ENCODE results near the gene LCORL. TPM values are rescaled to one million over a fixed set of nuclear protein-coding genes. Genes with fewer than 3 reads are reported as not detected.

The LCORL gene
- total RNA-seq, 1 donor from 2014 or later = 21.3 TPM

DNA sequence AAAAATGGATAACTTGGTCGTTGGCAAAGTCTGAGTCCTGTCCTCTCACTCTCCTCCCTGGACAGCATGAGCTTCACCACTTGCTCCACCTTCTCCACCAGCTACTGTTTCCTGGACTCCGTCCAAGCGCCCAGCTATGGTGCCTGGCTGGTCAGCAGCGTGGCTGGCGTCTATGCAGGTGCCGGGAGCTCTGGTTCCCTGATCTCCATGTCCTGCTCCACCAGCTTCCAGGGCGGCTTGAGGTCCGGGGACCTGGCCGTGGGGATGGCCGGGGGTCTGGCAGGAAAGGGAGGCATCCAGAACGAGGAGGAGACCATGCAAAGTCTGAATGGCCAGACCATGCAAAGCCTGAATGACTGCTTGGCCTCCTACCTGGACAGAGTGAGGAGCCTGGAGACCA lies 109.9 kb downstream of the LCORL start:
- peaks cover 11% of the 10 kb centered on the region for H3K9me3 Mint-ChIP-seq
- TF ChIP-seq, protein P1, sequence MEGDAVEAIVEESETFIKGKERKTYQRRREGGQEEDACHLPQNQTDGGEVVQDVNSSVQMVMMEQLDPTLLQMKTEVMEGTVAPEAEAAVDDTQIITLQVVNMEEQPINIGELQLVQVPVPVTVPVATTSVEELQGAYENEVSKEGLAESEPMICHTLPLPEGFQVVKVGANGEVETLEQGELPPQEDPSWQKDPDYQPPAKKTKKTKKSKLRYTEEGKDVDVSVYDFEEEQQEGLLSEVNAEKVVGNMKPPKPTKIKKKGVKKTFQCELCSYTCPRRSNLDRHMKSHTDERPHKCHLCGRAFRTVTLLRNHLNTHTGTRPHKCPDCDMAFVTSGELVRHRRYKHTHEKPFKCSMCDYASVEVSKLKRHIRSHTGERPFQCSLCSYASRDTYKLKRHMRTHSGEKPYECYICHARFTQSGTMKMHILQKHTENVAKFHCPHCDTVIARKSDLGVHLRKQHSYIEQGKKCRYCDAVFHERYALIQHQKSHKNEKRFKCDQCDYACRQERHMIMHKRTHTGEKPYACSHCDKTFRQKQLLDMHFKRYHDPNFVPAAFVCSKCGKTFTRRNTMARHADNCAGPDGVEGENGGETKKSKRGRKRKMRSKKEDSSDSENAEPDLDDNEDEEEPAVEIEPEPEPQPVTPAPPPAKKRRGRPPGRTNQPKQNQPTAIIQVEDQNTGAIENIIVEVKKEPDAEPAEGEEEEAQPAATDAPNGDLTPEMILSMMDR (IDR thresholded peaks at IDR 0.05; ENCODE audit: unreplicated experiment) = no peak
- peaks cover 31% of the 10 kb centered on the region for H3K36me3 Mint-ChIP-seq
- H3K4me1 Mint-ChIP-seq = no peaks in the 10 kb centered on the region
- H3K27me3 Mint-ChIP-seq (ENCODE audit: low read depth) = no peaks in the 10 kb centered on the region
- DNase-seq (ENCODE audit: low spot score in 2 of 2, unreplicated experiment in 2 of 2) = no peak
- no peak overlapping the region for H3K27ac Mint-ChIP-seq
- no peak overlapping the region for H3K4me3 Mint-ChIP-seq

DNA sequence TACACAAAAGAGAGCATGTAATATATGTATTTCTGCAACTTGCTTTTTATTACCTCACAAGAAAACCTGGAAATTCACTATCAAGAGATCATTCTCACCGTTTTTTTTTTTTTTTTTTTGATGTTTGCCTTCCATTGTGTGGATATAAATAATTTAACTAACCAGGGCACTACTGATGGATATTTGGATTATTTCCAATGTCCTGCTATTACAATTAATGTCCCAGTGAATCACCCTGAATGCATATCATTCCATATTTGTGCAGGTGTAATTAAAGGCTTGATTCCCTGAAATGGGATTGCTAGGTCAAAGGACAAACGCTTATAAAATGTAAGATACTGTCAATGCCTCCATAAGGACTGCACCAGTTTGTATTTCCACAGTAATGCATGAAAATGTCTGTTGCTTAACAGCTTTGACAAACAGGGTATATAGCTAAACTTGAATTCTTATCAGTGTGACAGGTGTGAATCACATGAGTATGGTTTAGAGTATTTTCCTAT lies 123.0 kb downstream of the LCORL start:
- H3K36me3 Mint-ChIP-seq = peaks cover 13% of the 10 kb centered on the region
- no peak for DNase-seq (ENCODE audit: low spot score in 2 of 2, unreplicated experiment in 2 of 2)
- peaks cover 4% of the 10 kb centered on the region for H3K4me1 Mint-ChIP-seq
- no peaks in the 10 kb centered on the region for H3K27me3 Mint-ChIP-seq (ENCODE audit: low read depth)
- TF ChIP-seq, protein P1 (IDR thresholded peaks at IDR 0.05; ENCODE audit: unreplicated experiment) = no peak
- H3K4me3 Mint-ChIP-seq = no peak overlapping the region
- H3K9me3 Mint-ChIP-seq = peaks cover 9% of the 10 kb centered on the region
- H3K27ac Mint-ChIP-seq = no peak overlapping the region

DNA sequence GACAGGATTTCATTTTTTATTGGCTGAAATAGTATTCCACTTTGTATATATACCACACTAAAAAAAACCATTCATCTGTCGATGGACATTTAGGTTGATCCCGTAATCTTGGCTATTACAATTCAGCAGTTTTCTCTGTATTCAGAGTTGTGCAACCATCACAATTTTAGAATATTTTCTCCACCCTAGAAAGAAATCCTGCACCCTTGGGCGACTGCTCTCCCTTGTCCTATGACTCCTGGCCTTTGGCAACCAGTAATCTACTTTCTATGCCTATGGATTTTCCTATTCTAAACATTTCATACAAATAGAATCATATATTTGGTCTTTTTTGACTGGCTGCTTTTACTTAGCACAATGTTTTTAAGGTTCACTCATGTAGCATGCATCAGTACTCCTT lies 126.1 kb downstream of the LCORL start:
- peaks cover 9% of the 10 kb centered on the region for H3K9me3 Mint-ChIP-seq
- peaks cover 4% of the 10 kb centered on the region for H3K4me1 Mint-ChIP-seq
- H3K27me3 Mint-ChIP-seq (ENCODE audit: low read depth) = no peaks in the 10 kb centered on the region
- DNase-seq (ENCODE audit: low spot score in 2 of 2, unreplicated experiment in 2 of 2) = no peak
- H3K4me3 Mint-ChIP-seq = no peak overlapping the region
- no peak overlapping the region for H3K27ac Mint-ChIP-seq
- H3K36me3 Mint-ChIP-seq = peaks cover 10% of the 10 kb centered on the region
- TF ChIP-seq, protein P1 (IDR thresholded peaks at IDR 0.05; ENCODE audit: unreplicated experiment) = no peak

DNA sequence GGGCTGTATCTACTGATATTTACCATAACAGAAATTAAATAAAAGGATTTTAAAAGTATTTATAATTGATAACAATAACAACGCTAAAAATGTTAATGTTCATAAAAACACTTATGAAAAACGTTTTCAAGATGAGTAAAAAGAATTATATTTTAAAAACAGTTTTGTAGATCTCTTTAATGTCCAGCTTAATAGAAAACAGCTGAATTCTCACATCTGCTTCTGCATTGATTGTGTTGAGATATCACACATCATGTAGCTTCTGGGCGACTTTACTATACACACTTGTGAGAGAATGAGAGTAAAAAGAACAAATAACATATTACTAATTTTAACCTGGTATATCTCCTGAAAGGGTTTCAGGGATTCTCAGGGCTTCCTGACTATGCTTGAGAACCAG lies 127.1 kb downstream of the LCORL start:
- TF ChIP-seq, protein P1 (IDR thresholded peaks at IDR 0.05; ENCODE audit: unreplicated experiment) = no peak
- H3K4me3 Mint-ChIP-seq = no peak overlapping the region
- DNase-seq (ENCODE audit: low spot score in 2 of 2, unreplicated experiment in 2 of 2) = no peak
- H3K36me3 Mint-ChIP-seq = peaks cover 10% of the 10 kb centered on the region
- H3K27me3 Mint-ChIP-seq (ENCODE audit: low read depth) = no peaks in the 10 kb centered on the region
- no peak overlapping the region for H3K27ac Mint-ChIP-seq
- H3K4me1 Mint-ChIP-seq = peaks cover 4% of the 10 kb centered on the region
- H3K9me3 Mint-ChIP-seq = peaks cover 9% of the 10 kb centered on the region

DNA sequence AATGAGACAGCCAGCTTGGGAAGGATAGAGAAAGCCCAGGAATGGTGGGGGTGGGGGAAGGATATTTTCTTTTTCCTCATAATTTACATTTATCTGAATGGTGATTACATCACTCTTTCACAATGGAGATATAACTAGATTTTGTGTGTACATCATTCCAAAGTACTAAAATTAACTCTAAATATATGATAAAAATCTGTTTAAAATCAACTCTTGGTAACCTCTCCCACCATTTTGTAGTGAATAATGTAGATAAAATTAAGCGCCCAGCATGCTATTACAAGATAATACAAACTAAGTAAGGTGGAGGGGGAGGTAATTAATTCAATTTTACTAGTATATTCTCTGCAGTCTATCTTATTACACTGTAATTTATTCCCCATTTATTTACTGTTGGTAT lies 131.9 kb downstream of the LCORL start:
- no peaks in the 10 kb centered on the region for H3K36me3 Mint-ChIP-seq
- H3K27me3 Mint-ChIP-seq (ENCODE audit: low read depth) = no peaks in the 10 kb centered on the region
- TF ChIP-seq, protein P1 (IDR thresholded peaks at IDR 0.05; ENCODE audit: unreplicated experiment) = no peak
- H3K9me3 Mint-ChIP-seq = no peaks in the 10 kb centered on the region
- H3K4me1 Mint-ChIP-seq = no peaks in the 10 kb centered on the region
- no peak overlapping the region for H3K4me3 Mint-ChIP-seq
- no peak overlapping the region for H3K27ac Mint-ChIP-seq
- no peak for DNase-seq (ENCODE audit: low spot score in 2 of 2, unreplicated experiment in 2 of 2)

DNA sequence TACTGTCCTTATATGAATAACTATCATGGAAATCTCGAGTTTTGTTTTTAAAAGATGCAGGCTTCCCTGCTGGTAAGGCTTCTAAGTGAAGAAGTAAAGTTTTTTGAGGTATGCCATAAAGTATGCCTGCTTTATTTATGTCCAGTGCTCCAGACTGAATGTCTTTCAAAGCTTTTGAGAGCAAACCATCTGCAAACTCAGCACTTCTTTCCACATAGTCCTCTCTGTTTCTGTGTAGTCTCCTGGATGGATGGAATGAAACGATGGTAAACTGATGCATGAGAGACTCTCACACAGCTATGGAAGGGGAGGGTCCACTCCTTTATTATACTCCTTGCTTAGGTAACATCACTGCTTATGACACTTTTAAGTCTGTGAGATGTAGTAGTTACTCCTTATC lies 137.0 kb downstream of the LCORL start:
- TF ChIP-seq, protein P1 (IDR thresholded peaks at IDR 0.05; ENCODE audit: unreplicated experiment) = no peak
- no peaks in the 10 kb centered on the region for H3K27me3 Mint-ChIP-seq (ENCODE audit: low read depth)
- no peak overlapping the region for H3K27ac Mint-ChIP-seq
- no peaks in the 10 kb centered on the region for H3K4me1 Mint-ChIP-seq
- no peaks in the 10 kb centered on the region for H3K9me3 Mint-ChIP-seq
- H3K36me3 Mint-ChIP-seq = peaks cover 7% of the 10 kb centered on the region
- DNase-seq (ENCODE audit: low spot score in 2 of 2, unreplicated experiment in 2 of 2) = no peak
- H3K4me3 Mint-ChIP-seq = no peak overlapping the region
